SK-N-DZ (cell line): Measurements from ENCODE around the gene RYK.
"Not testable (repeated sequence)": the region's sequence is repeated elsewhere in the genome, so short reads cannot be mapped to it uniquely, and the experiment has no call there.

Experiments
- DNase-seq: peaks from one replicate; pipeline ENCODE4 v3.0.0-alpha.2; 2015; ENCODE audit warnings: low spot score

RYK gene

GRCh38 chr3:134255404-134255803 lies 4.7 kb upstream of the RYK start:
- DNase-seq = no peak

- no peak for DNase-seq
Observed at GRCh38 chr3:134253475-134254226, 3.0 kb upstream of the RYK start.

GRCh38 chr3:134252766-134253165 lies 2.1 kb upstream of the RYK start:
- no peak for DNase-seq

GRCh38 chr3:134251731-134252391 lies 1.2 kb upstream of the RYK start:
- no peak for DNase-seq

GRCh38 chr3:134249935-134250716 lies 533 bp downstream of the RYK start:
- DNase-seq = peak; percentile 20

GRCh38 chr3:134249296-134249841 lies 1.3 kb downstream of the RYK start:
- no peak for DNase-seq

- DNase-seq = no peak
Observed at GRCh38 chr3:134244921-134245320, 5.7 kb downstream of the RYK start.

GRCh38 chr3:134242649-134243617 lies 7.7 kb downstream of the RYK start:
- no peak for DNase-seq

- DNase-seq = no peak
Observed at GRCh38 chr3:134239538-134239937, 11.1 kb downstream of the RYK start.

- no peak for DNase-seq
Observed at GRCh38 chr3:134237454-134238145, 13.1 kb downstream of the RYK start.

- DNase-seq = no peak
Observed at GRCh38 chr3:134236505-134237170, 14.0 kb downstream of the RYK start.

GRCh38 chr3:134235577-134236076 lies 15.0 kb downstream of the RYK start:
- DNase-seq = no peak

GRCh38 chr3:134232951-134233350 lies 17.7 kb downstream of the RYK start:
- DNase-seq = no peak

- DNase-seq = no peak
Observed at GRCh38 chr3:134232151-134232550, 18.5 kb downstream of the RYK start.

- DNase-seq = no peak
Observed at GRCh38 chr3:134231131-134231530, 19.5 kb downstream of the RYK start.

- no peak for DNase-seq
Observed at GRCh38 chr3:134229038-134229437, 21.6 kb downstream of the RYK start.

GRCh38 chr3:134228479-134228878 lies 22.2 kb downstream of the RYK start:
- DNase-seq = no peak

- DNase-seq = no peak
Observed at GRCh38 chr3:134228035-134228434, 22.6 kb downstream of the RYK start.

GRCh38 chr3:134224796-134225156 lies 25.9 kb downstream of the RYK start:
- not testable (repeated sequence) for DNase-seq

- no peak for DNase-seq
Observed at GRCh38 chr3:134222835-134223234, 27.8 kb downstream of the RYK start.
